Thymus (tissue), 11 donors: ENCODE measurements around the gene SNF8. TPM values are rescaled to one million over a fixed set of nuclear protein-coding genes. Genes with fewer than 3 reads are reported as not detected.

ENCODE experiments used
- DNase-seq, 9 donors: peaks; one replicate each; pipeline ENCODE4 v3.0.0-alpha.2; 2013; ENCODE audit warnings: low spot score in 9 of 9, low read depth in 6 of 9, missing footprints in 1 of 9
- H3K27ac ChIP-seq, 2 donors: one replicate each; pipeline ENCODE4 v1.5.1; 2013; ENCODE audit warnings: control low read depth in 1 of 2, low read depth in 1 of 2, low read length in 1 of 2, mild to moderate bottlenecking in 1 of 2, moderate library complexity in 1 of 2
- H3K27me3 ChIP-seq, 2 donors: one replicate each; pipeline ENCODE4 v1.5.1; 2013; ENCODE audit warnings: low read length in 1 of 2; ENCODE audit not compliant: control insufficient read depth in 2 of 2, insufficient read depth in 1 of 2
- H3K36me3 ChIP-seq, 2 donors: one replicate each; pipeline ENCODE4 v1.5.1; 2013; ENCODE audit warnings: low read length in 1 of 2, mild to moderate bottlenecking in 1 of 2, moderate library complexity in 1 of 2; ENCODE audit not compliant: control insufficient read depth in 2 of 2, insufficient read depth in 2 of 2
- H3K4me1 ChIP-seq, 2 donors: one replicate each; pipeline ENCODE4 v1.5.1; 2013; ENCODE audit warnings: low read length in 2 of 2; ENCODE audit not compliant: control insufficient read depth in 2 of 2, insufficient read depth in 2 of 2
- H3K4me3 ChIP-seq, 2 donors: one replicate each; pipeline ENCODE4 v1.5.1; 2013; ENCODE audit warnings: low read length in 2 of 2, control low read depth in 1 of 2, mild to moderate bottlenecking in 1 of 2
- H3K9me3 ChIP-seq, 2 donors: one replicate each; pipeline ENCODE4 v1.5.1; 2013; ENCODE audit warnings: low read length in 1 of 2, mild to moderate bottlenecking in 1 of 2; ENCODE audit not compliant: control insufficient read depth in 2 of 2, insufficient read depth in 1 of 2
- WGBS: extraction: QIAGEN DNeasy Blood & Tissue Kit; methylation state at CpG from one replicate; pipeline ENCODE4 v1.1.7; 2013; 5-methylcytosine and 5-hydroxymethylcytosine counted together
- polyA plus RNA-seq: library from polyadenylated mRNA; stranded (reverse); fragments of 200-250 nt; gene quantifications from one replicate; pipeline ENCODE4 v1.2.3, GENCODE V29; 2013
- total RNA-seq: library from RNA; stranded (reverse); fragments of 120-200 nt; gene quantifications from one replicate; pipeline ENCODE4 v1.2.4, GENCODE V29; 2013
- donor health status: healthy.

SNF8 gene
- total and polyA plus RNA-seq, 2 donors = 74.9 to 92.2 TPM

GRCh38 chr17:48925251-48925990 is 19.2 kb downstream of the SNF8 start:
- WGBS = 84% methylated on average over 4 of the region's 4 CpGs
- H3K36me3 ChIP-seq = peaks cover 88 to 96% of the 10 kb centered on the region in 2 donors
- DNase-seq = no peak
- H3K9me3 ChIP-seq = peaks cover 0 to 2% of the 10 kb centered on the region in 2 donors
- no peaks in the 10 kb centered on the region for H3K4me1 ChIP-seq
- H3K4me3 ChIP-seq = no peak overlapping the region
- H3K27ac ChIP-seq = no peak overlapping the region
- no peaks in the 10 kb centered on the region for H3K27me3 ChIP-seq

GRCh38 chr17:48915459-48916282 is 29.0 kb downstream of the SNF8 start:
- 91% methylated on average over 5 of the region's 5 CpGs for WGBS
- Histone ChIP-seq H3K9me3 (no peaks in the 10 kb centered on the region), H3K27me3 (no peaks in the 10 kb centered on the region), H3K4me3 (no peak overlapping the region), H3K4me1 (peaks cover 0 to 3% of the 10 kb centered on the region in 2 donors), H3K27ac (peak overlapping the region; percentile 19 to 69), H3K36me3 (peaks cover 75 to 91% of the 10 kb centered on the region in 2 donors)
- DNase-seq = peak in 1 of 9 donors; percentile 38

GRCh38 chr17:48912476-48912875 is 32.2 kb downstream of the SNF8 start:
- 99% methylated on average over 2 of the region's 2 CpGs for WGBS
- Histone ChIP-seq H3K27me3 (no peaks in the 10 kb centered on the region), H3K36me3 (peaks cover 50 to 72% of the 10 kb centered on the region in 2 donors), H3K9me3 (no peaks in the 10 kb centered on the region), H3K4me3 (no peak overlapping the region), H3K4me1 (peaks cover 10 to 24% of the 10 kb centered on the region in 2 donors), H3K27ac (no peak overlapping the region)
- DNase-seq = no peak

- Histone ChIP-seq H3K27me3 (no peaks in the 10 kb centered on the region), H3K36me3 (peaks cover 30 to 52% of the 10 kb centered on the region in 2 donors), H3K4me1 (peaks cover 12 to 25% of the 10 kb centered on the region in 2 donors), H3K27ac (no peak overlapping the region), H3K4me3 (no peak overlapping the region), H3K9me3 (no peaks in the 10 kb centered on the region)
- WGBS = 96% methylated on average over 2 of the region's 2 CpGs
- no peak for DNase-seq
Measured at GRCh38 chr17:48910370-48910769, 34.3 kb downstream of the SNF8 start.

- WGBS = 85% methylated on average over 4 of the region's 4 CpGs
- H3K4me3 ChIP-seq = peak overlapping the region in 1 of 2 donors; percentile 69
- peak overlapping the region in 1 of 2 donors; percentile 80 for H3K27ac ChIP-seq
- H3K36me3 ChIP-seq = peaks cover 26 to 46% of the 10 kb centered on the region in 2 donors
- H3K4me1 ChIP-seq = peaks cover 12 to 25% of the 10 kb centered on the region in 2 donors
- no peaks in the 10 kb centered on the region for H3K27me3 ChIP-seq
- H3K9me3 ChIP-seq = no peaks in the 10 kb centered on the region
- DNase-seq = no peak
Measured at GRCh38 chr17:48909783-48910182, 34.9 kb downstream of the SNF8 start.

GRCh38 chr17:48908853-48909394 is 35.7 kb downstream of the SNF8 start:
- peaks cover 21 to 39% of the 10 kb centered on the region in 2 donors for H3K36me3 ChIP-seq
- peak overlapping the region; percentile 69 to 93 for H3K4me3 ChIP-seq
- H3K9me3 ChIP-seq = no peaks in the 10 kb centered on the region
- DNase-seq = peak; percentile 64 to 96 (median 90)
- H3K27ac ChIP-seq = peak overlapping the region; percentile 87 to 99
- 3% methylated on average over 36 of the region's 36 CpGs for WGBS
- H3K27me3 ChIP-seq = no peaks in the 10 kb centered on the region
- peaks cover 12 to 25% of the 10 kb centered on the region in 2 donors for H3K4me1 ChIP-seq

- Histone ChIP-seq H3K9me3 (no peaks in the 10 kb centered on the region), H3K36me3 (peaks cover 16 to 34% of the 10 kb centered on the region in 2 donors), H3K4me1 (peaks cover 12 to 25% of the 10 kb centered on the region in 2 donors), H3K4me3 (peak within 1 kb of the TSS; percentile 69 to 93), H3K27ac (peak within 1 kb of the TSS; percentile 90 to 99), H3K27me3 (no peaks in the 10 kb centered on the region)
- peak; percentile 81 to 94 (median 88) for DNase-seq
- under 1% methylated on average over 81 of the region's 81 CpGs for WGBS
Measured at GRCh38 chr17:48908047-48908843, 36.4 kb downstream of the SNF8 start, which contains the start of gene UBE2Z. UBE2Z (plus strand) TSS chr17:48908407; CDS start chr17:48908504, 97 bp downstream.

- Histone ChIP-seq H3K27me3 (no peaks in the 10 kb centered on the region), H3K9me3 (no peaks in the 10 kb centered on the region), H3K27ac (peak overlapping the region; percentile 90 to 99), H3K4me3 (peak overlapping the region; percentile 69 to 93), H3K4me1 (peaks cover 12 to 25% of the 10 kb centered on the region in 2 donors), H3K36me3 (peaks cover 12 to 29% of the 10 kb centered on the region in 2 donors)
- peak in 3 of 9 donors; percentile 19 to 30 (median 29) for DNase-seq
- WGBS = 42% methylated on average over 2 of the region's 2 CpGs
Measured at GRCh38 chr17:48907713-48908046, 37.0 kb downstream of the SNF8 start.
